Anterior cingulate cortex (tissue), 58 donors: Measurements from ENCODE around the gene PASD1.

ENCODE experiments used
- DNase-seq, 58 donors: peaks; one replicate each; lab custom pipeline; 2025; lab: John Stamatoyannopoulos, UW

The PASD1 gene

GRCh38 chrX:151699746-151700145 is 136.3 kb downstream of the PASD1 start:
- DNase-seq = no peak

- DNase-seq = no peak
Observed at GRCh38 chrX:151700581-151700980, 137.1 kb downstream of the PASD1 start.

- no peak for DNase-seq
Observed at GRCh38 chrX:151701071-151701470, 137.6 kb downstream of the PASD1 start.

GRCh38 chrX:151701531-151701930 is 138.1 kb downstream of the PASD1 start:
- no peak for DNase-seq

- DNase-seq = no peak
Observed at GRCh38 chrX:151702026-151702714, 138.7 kb downstream of the PASD1 start.

GRCh38 chrX:151702741-151703340 is 139.4 kb downstream of the PASD1 start:
- DNase-seq = no peak

GRCh38 chrX:151703487-151703886 is 140.0 kb downstream of the PASD1 start:
- peak in 2 of 58 donors; percentile 0 to 6 for DNase-seq

GRCh38 chrX:151704041-151704663 is 140.7 kb downstream of the PASD1 start:
- DNase-seq = no peak

- DNase-seq = no peak
Observed at GRCh38 chrX:151708821-151709220, 145.3 kb downstream of the PASD1 start.

GRCh38 chrX:151710457-151710856 is 147.0 kb downstream of the PASD1 start:
- no peak for DNase-seq

- DNase-seq = no peak
Observed at GRCh38 chrX:151711154-151711553, 147.7 kb downstream of the PASD1 start.

- DNase-seq = no peak
Observed at GRCh38 chrX:151711787-151712186, 148.3 kb downstream of the PASD1 start.

GRCh38 chrX:151712253-151712652 is 148.8 kb downstream of the PASD1 start:
- DNase-seq = no peak

GRCh38 chrX:151713849-151714248 is 150.4 kb downstream of the PASD1 start:
- no peak for DNase-seq

GRCh38 chrX:151714362-151714761 is 150.9 kb downstream of the PASD1 start:
- no peak for DNase-seq

GRCh38 chrX:151715752-151716151 is 152.3 kb downstream of the PASD1 start, which contains the start of gene FATE1:
TSS of gene FATE1 (plus strand) at chrX:151716035. CDS start at chrX:151716120, 85 bp downstream.
- no peak for DNase-seq

- no peak for DNase-seq
Observed at GRCh38 chrX:151722241-151722846, 158.9 kb downstream of the PASD1 start.

GRCh38 chrX:151723156-151723760 is 159.8 kb downstream of the PASD1 start:
- DNase-seq = no peak

- DNase-seq = no peak
Observed at GRCh38 chrX:151724563-151725337, 161.3 kb downstream of the PASD1 start.

- DNase-seq = no peak
Observed at GRCh38 chrX:151725338-151725614, 161.8 kb downstream of the PASD1 start.
